HepG2 (cell line): Measurements from ENCODE around the gene ARIH2. TPM values are rescaled to one million over a fixed set of nuclear protein-coding genes. Genes with fewer than 3 reads are reported as not detected.

ENCODE experiments used
- ARID4A ChIP-seq: sonication (generic); formaldehyde crosslinking; IDR thresholded peaks from 2 replicates; pipeline ENCODE4 v1.5.0; 2020; ENCODE audit warnings: mild to moderate bottlenecking, missing genetic modification reagents, borderline replicate concordance
- ATF3 ChIP-seq: sonication (generic); formaldehyde crosslinking; IDR thresholded peaks from 2 replicates; pipeline ENCODE4 v1.4.0; 2020; ENCODE audit warnings: missing genetic modification reagents
- ETV6 ChIP-seq: sonication (generic); formaldehyde crosslinking; conservative IDR thresholded peaks from 2 replicates; pipeline ENCODE4 v1.4.0; 2020; ENCODE audit warnings: missing genetic modification reagents
- GRHL1 ChIP-seq: sonication (generic); formaldehyde crosslinking; conservative IDR thresholded peaks from 2 replicates; pipeline ENCODE4 v1.8.0; 2022; ENCODE audit warnings: missing genetic modification reagents
- KDM6A ChIP-seq: IDR thresholded peaks from 2 replicates; pipeline ENCODE4 v1.6.1; 2016; ENCODE audit warnings: low read depth
- MATR3 ChIP-seq: sonication (generic); formaldehyde crosslinking; IDR thresholded peaks from 2 replicates; pipeline ENCODE4 v1.4.0; 2020; ENCODE audit warnings: missing genetic modification reagents
- MTERF4 ChIP-seq: sonication (generic); formaldehyde crosslinking; IDR thresholded peaks from 2 replicates; pipeline ENCODE4 v1.8.0; 2023; ENCODE audit warnings: mild to moderate bottlenecking, missing genetic modification reagents
- MYC ChIP-seq: sonication (generic); formaldehyde crosslinking; IDR thresholded peaks from 2 replicates; pipeline ENCODE4 v1.9.0; 2021; ENCODE audit warnings: missing genetic modification reagents, borderline replicate concordance
- MZF1 ChIP-seq: sonication (generic); formaldehyde crosslinking; IDR thresholded peaks from 2 replicates; pipeline ENCODE4 v1.8.1; 2023; ENCODE audit warnings: mild to moderate bottlenecking, missing genetic modification reagents, borderline replicate concordance
- NAIF1 ChIP-seq: sonication (generic); formaldehyde crosslinking; IDR thresholded peaks from 2 replicates; pipeline ENCODE4 v1.5.0; 2020; ENCODE audit warnings: mild to moderate bottlenecking, missing genetic modification reagents, borderline replicate concordance
- NR1H2 ChIP-seq: sonication (generic); formaldehyde crosslinking; IDR thresholded peaks from 2 replicates; pipeline ENCODE4 v1.8.1; 2022; ENCODE audit warnings: low read depth, missing genetic modification reagents, borderline replicate concordance
- ONECUT2 ChIP-seq: sonication (generic); formaldehyde crosslinking; IDR thresholded peaks from 2 replicates; pipeline ENCODE4 v1.4.0; 2020; ENCODE audit warnings: missing genetic modification reagents
- ZBTB2 ChIP-seq: sonication (generic); formaldehyde crosslinking; IDR thresholded peaks from 2 replicates; pipeline ENCODE4 v1.8.0; 2022; ENCODE audit warnings: low read depth, missing genetic modification reagents
- ZNF574 ChIP-seq: sonication (generic); formaldehyde crosslinking; IDR thresholded peaks from 2 replicates; pipeline ENCODE4 v1.4.0; 2020; ENCODE audit warnings: missing genetic modification reagents
- ZNF589 ChIP-seq: sonication (generic); formaldehyde crosslinking; conservative IDR thresholded peaks from 2 replicates; pipeline ENCODE4 v1.8.0; 2022; ENCODE audit warnings: mild to moderate bottlenecking, moderate library complexity, missing genetic modification reagents
- ZNF792 ChIP-seq: IDR thresholded peaks from 2 replicates; pipeline ENCODE4 v1.6.1; 2016
- polyA plus RNA-seq, 8 experiments: library from polyadenylated mRNA; depleted of rRNA in 3 of 8; stranded (reverse) in 7 of 8; unstranded in 1 of 8; fragments of >200 nt; fragmentation: Illumina TruSeq in 4 of 8; extraction: Trizol in 4 of 8; gene quantifications; 2 replicates each; pipeline versions ENCODE4 v1.2.1 to v1.2.3, GENCODE V29; 2011 to 2016; ENCODE audit warnings: low read depth in 4 of 8, missing spikeins in 1 of 8, mixed read lengths in 1 of 8; ENCODE audit not compliant: insufficient read depth in 1 of 8
- total RNA-seq, 5 experiments: library from RNA; depleted of rRNA; stranded (reverse); fragments of >200 nt; fragmentation: Illumina TruSeq; extraction: Trizol; gene quantifications; 2 replicates each; pipeline ENCODE4 v1.2.3, GENCODE V29; 2016; ENCODE audit warnings: low read depth in 1 of 5

The ARIH2 gene
- total and polyA plus RNA-seq, 2 of the 13 experiments (the other 11 are each of a cell fraction or from before 2014, with no cell fraction given), result 64.8 to 83.3 TPM

- TF ChIP-seq ZNF574 (CRISPR knock-in tag) (no peak), ETV6 (CRISPR knock-in tag) (peak; percentile 93), NAIF1 (CRISPR knock-in tag) (no peak), MYC (CRISPR knock-in tag) (peak; percentile 77), GRHL1 (no peak), ZBTB2 (CRISPR knock-in tag) (no peak), MATR3 (CRISPR knock-in tag) (no peak), ZNF589 (no peak), MZF1 (CRISPR knock-in tag) (no peak), ZNF792 (CRISPR knock-in tag) (peak; percentile 72), KDM6A (no peak), ARID4A (CRISPR knock-in tag) (peak; percentile 53; the same call in 1 of the 2 replicates), MTERF4 (peak; percentile 56; the same call in 1 of the 2 replicates), ATF3 (no peak), ONECUT2 (CRISPR knock-in tag) (peak; percentile 55; the same call in 1 of the 2 replicates), NR1H2 (no peak; the same call in 1 of the 2 replicates)
These were observed 102.7 kb downstream of the ARIH2 start (continued) for GRCh38 chr3:49021213-49021812.
